ENCODE data around the gene APOBEC3B. TPM values are rescaled to one million over a fixed set of nuclear protein-coding genes. Genes with fewer than 3 reads are reported as not detected.
"Not testable (repeated sequence)": the region's sequence is repeated elsewhere in the genome, so short reads cannot be mapped to it uniquely, and the experiment has no call there.

APOBEC3B gene
- total and polyA plus RNA-seq, 2 of the 8 experiments (the other 6 are each of a cell fraction or from before 2014, with no cell fraction given), result 14.2 to 74.9 TPM

DNA sequence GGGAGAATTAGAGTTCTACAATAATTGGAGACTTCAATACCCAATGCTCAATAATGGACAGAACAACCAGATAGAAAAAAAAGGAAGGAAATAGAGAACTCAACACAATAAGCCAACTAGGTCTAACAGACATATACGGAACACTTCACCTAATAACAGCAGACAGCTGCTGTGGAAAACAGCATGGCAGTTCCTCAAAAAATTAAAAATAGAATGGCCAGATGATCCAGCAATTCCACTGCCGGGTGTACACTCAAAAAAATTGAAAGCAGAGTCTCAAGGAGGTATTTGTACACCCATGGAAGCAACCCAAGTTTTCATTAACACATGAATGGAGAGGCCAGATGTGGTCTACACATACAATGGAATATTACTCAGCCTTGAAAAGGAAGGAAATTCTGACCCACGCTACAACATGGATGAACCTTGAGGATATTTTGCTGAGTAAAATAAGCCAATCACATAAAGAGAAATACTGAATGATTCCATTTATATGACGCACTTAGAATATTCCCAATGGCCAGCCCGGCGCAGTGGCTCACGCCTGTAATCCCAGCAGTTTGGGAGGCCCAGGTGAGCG lies 26.2 kb downstream of the APOBEC3B start:
- H3K79me1 ChIP-seq (ENCODE audit: low read depth, low read length); H3K27me3 ChIP-seq (replicated peaks in 1 of 4; ENCODE audit: control insufficient read depth in 3 of 4, extremely low read depth in 1 of 4, insufficient read depth in 3 of 4, low read length in 3 of 4); H2BK15ac ChIP-seq (ENCODE audit: low read length); H2BK12ac ChIP-seq (ENCODE audit: low read depth, low read length); H3K27ac ChIP-seq (ENCODE audit: low read depth, low read length); H3K9ac ChIP-seq (replicated peaks in 1 of 4; ENCODE audit: extremely low read depth in 1 of 4, low read depth in 3 of 4, low read length in 3 of 4); H2BK20ac ChIP-seq (ENCODE audit: low read length); H4K5ac ChIP-seq (ENCODE audit: insufficient read length, low read depth, low read length); H3K4ac ChIP-seq (replicated peaks; ENCODE audit: insufficient read length, low read depth, low read length); FAIRE-seq; H3K4me2 ChIP-seq (ENCODE audit: insufficient read depth in 1 of 2, low read depth in 2 of 2, low read length in 2 of 2); H2AFZ ChIP-seq (ENCODE audit: low read length); H4K8ac ChIP-seq (ENCODE audit: extremely low read depth, insufficient read depth, low read length); H3K23ac ChIP-seq (ENCODE audit: insufficient read length); H2BK5ac ChIP-seq (ENCODE audit: low read depth, low read length); H3K9me3 ChIP-seq (ENCODE audit: insufficient read depth in 2 of 2, low read depth in 1 of 2, low read length in 1 of 2); H3K23me2 ChIP-seq (ENCODE audit: low read depth, low read length); POLR2A ChIA-PET (ENCODE audit: partially characterized antibody); H4K91ac ChIP-seq (replicated peaks; ENCODE audit: insufficient read length, low read length); H3K56ac ChIP-seq (replicated peaks; ENCODE audit: insufficient read length, low read depth, low read length); H2AK5ac ChIP-seq (ENCODE audit: low read depth, low read length); H3K14ac ChIP-seq (ENCODE audit: insufficient read length); H4K20me1 ChIP-seq (replicated peaks in 1 of 2; ENCODE audit: control insufficient read depth in 1 of 2, insufficient read depth in 2 of 2, low read length in 2 of 2); H3K79me2 ChIP-seq (ENCODE audit: control insufficient read depth in 1 of 2, insufficient read depth in 2 of 2, low read length in 2 of 2); H2BK120ac ChIP-seq (replicated peaks; ENCODE audit: low read depth, low read length); DNase-seq (ENCODE audit: low read depth in 1 of 2, low spot score in 2 of 2); H3K4me1 ChIP-seq (replicated peaks in 1 of 4; ENCODE audit: control insufficient read depth in 3 of 4, insufficient read depth in 4 of 4, low read length in 3 of 4); H3K18ac ChIP-seq (ENCODE audit: extremely low read depth, low read length); H3K4me3 ChIP-seq (ENCODE audit: extremely low read depth in 1 of 4, insufficient read depth in 2 of 4, low read depth in 3 of 4, low read length in 4 of 4); H3K36me3 ChIP-seq (ENCODE audit: control insufficient read depth in 2 of 4, insufficient read depth in 4 of 4, low read length in 3 of 4): not testable (repeated sequence)
- 94% methylated on average over 8 of the region's 8 CpGs; no CpG with 5 or more reads in 1 of the 2 experiments for WGBS, 2 experiments (ENCODE audit: extremely low coverage in 1 of 2, insufficient coverage in 1 of 2, insufficient read length in 1 of 2, insufficient replicate concordance in 2 of 2, low coverage in 1 of 2, low lambda C conversion rate in 2 of 2, missing lambda C conversion rate in 1 of 2)
- CTCF ChIA-PET (ENCODE audit: partially characterized antibody), result interaction anchor here (0.6 to 2.1 kb wide), 6 partner anchors 76 to 138 kb away, joined by 3 to 6 read pairs (median 4); no protein-coding TSS in a partner anchor
